K562 (cell line): ENCODE results near the gene LAGE3. TPM values are rescaled to one million over a fixed set of nuclear protein-coding genes. Genes with fewer than 3 reads are reported as not detected.

Source experiments
- ATF3 ChIP-seq, 2 experiments: fragments of 450-650 bp in 1 of 2; sonication (generic) in 1 of 2; formaldehyde crosslinking in 1 of 2; IDR thresholded peaks in 1 of 2; conservative IDR thresholded peaks in 1 of 2; 2 replicates each; pipeline versions ENCODE4 v1.6.1 to v1.8.1; 2016 to 2023; ENCODE audit warnings: mild to moderate bottlenecking in 2 of 2, moderate library complexity in 2 of 2, inconsistent platforms in 1 of 2, missing genetic modification reagents in 1 of 2
- JUNB ChIP-seq: fragments of 450-650 bp; formaldehyde crosslinking; conservative IDR thresholded peaks from 2 replicates; pipeline ENCODE4 v1.4.0; 2020; ENCODE audit warnings: mild to moderate bottlenecking
- MCM7 ChIP-seq, 2 experiments: fragments of 450-650 bp; IDR thresholded peaks; 2 replicates each; pipeline ENCODE4 v1.6.1; 2016 to 2018
- SAFB2 ChIP-seq: fragments of 200-400 bp; formaldehyde crosslinking; IDR thresholded peaks from 2 replicates; pipeline ENCODE4 v1.6.1; 2018; ENCODE audit warnings: borderline replicate concordance, low read length, low read depth, moderate library complexity; ENCODE audit not compliant: severe bottlenecking
- SNRNP70 ChIP-seq: fragments of 200-400 bp; formaldehyde crosslinking; optimal IDR thresholded peaks from 2 replicates; pipeline ENCODE3; 2017; ENCODE audit warnings: low read depth, low read length
- SOX6 ChIP-seq: fragments of 450-650 bp; IDR thresholded peaks from 2 replicates; pipeline ENCODE4 v1.6.1; 2014; ENCODE audit warnings: mild to moderate bottlenecking
- TCFL5 ChIP-seq: fragments of 250-450 bp; sonication (Bioruptor Pico); conservative IDR thresholded peaks from 2 replicates; pipeline ENCODE4 v1.6.1; 2021; ENCODE audit warnings: mild to moderate bottlenecking, moderate library complexity, matching md5 sums
- ZBTB40 ChIP-seq, 2 experiments: fragments of 450-650 bp in 1 of 2; sonication (generic) in 1 of 2; formaldehyde crosslinking in 1 of 2; IDR thresholded peaks; 2 replicates each; pipeline versions ENCODE4 v1.7.1 to v1.9.0; 2016 to 2022; ENCODE audit warnings: inconsistent platforms in 1 of 2, mild to moderate bottlenecking in 1 of 2, missing genetic modification reagents in 1 of 2
- ZKSCAN8 ChIP-seq: fragments of 200-800 bp; sonication (Bioruptor generic); IDR thresholded peaks from 2 replicates; pipeline ENCODE4 v1.6.1; 2016; ENCODE audit warnings: missing genetic modification characterization, missing compliant biosample characterization
- ZMIZ1 ChIP-seq, 2 experiments: fragments of 150-350 bp in 1 of 2; IDR thresholded peaks; 2 replicates each; pipeline ENCODE4 v1.6.1; 2012 to 2016; ENCODE audit warnings: low read depth in 2 of 2, low read length in 2 of 2, mild to moderate bottlenecking in 1 of 2, moderate library complexity in 1 of 2
- ZNF561 ChIP-seq: fragments of 450-650 bp; formaldehyde crosslinking; conservative IDR thresholded peaks from 2 replicates; pipeline ENCODE4 v1.4.0; 2020; ENCODE audit warnings: mild to moderate bottlenecking, moderate library complexity
- polyA plus RNA-seq, 8 experiments: library from polyadenylated mRNA; depleted of rRNA in 4 of 8; stranded (reverse) in 5 of 8; unstranded in 3 of 8; fragments of >200 nt; fragmentation: Nextera tagmentation in 2 of 8; fragmentation: Illumina TruSeq in 1 of 8; extraction: Ambion mirVana in 2 of 8; extraction: Trizol in 1 of 8; gene quantifications; 2 replicates each; pipeline versions ENCODE4 v1.2.1 to v1.2.3, GENCODE V29; 2011 to 2014; ENCODE audit warnings: inconsistent platforms in 1 of 8, missing spikeins in 1 of 8
- total RNA-seq, 7 experiments: library from RNA; depleted of rRNA in 6 of 7; stranded (reverse); fragments of >200 nt in 6 of 7; fragmentation: Illumina TruSeq in 2 of 7; extraction: Trizol in 2 of 7; gene quantifications; 2 replicates each; pipeline versions ENCODE4 v1.2.1 to v1.2.3, GENCODE V29; 2011 to 2021; ENCODE audit warnings: low replicate concordance in 1 of 7

LAGE3 gene
- total and polyA plus RNA-seq, 9 of the 15 experiments (the other 6 are each of a cell fraction or from before 2014, with no cell fraction given): 28.2 to 125 (median 35.8) TPM

- TF ChIP-seq ZMIZ1 (IDR thresholded peaks at IDR 0.05; ENCODE audit: low read depth in 2 of 2, low read length in 2 of 2): no peak
- TF ChIP-seq ATF3 (IDR thresholded peaks at IDR 0.05): no peak
- no peak for TF ChIP-seq ATF3 (CRISPR knock-in tag; conservative IDR thresholded peaks at IDR 0.05)
- no peak for TF ChIP-seq JUNB (CRISPR knock-in tag)
- TF ChIP-seq SOX6: no peak
- TF ChIP-seq TCFL5 (CRISPR knock-in tag): no peak
- no peak for TF ChIP-seq SAFB2
- no peak for TF ChIP-seq SNRNP70
- TF ChIP-seq MCM7 (IDR thresholded peaks at IDR 0.05): no peak
- TF ChIP-seq ZKSCAN8 (CRISPR knock-in tag): no peak
- peak; percentile 71 for TF ChIP-seq ZBTB40 (IDR thresholded peaks at IDR 0.05)
- no peak for TF ChIP-seq ZBTB40 (CRISPR knock-in tag; IDR thresholded peaks at IDR 0.05)
- no peak for TF ChIP-seq ZNF561 (CRISPR knock-in tag)
Observed at GRCh38 chrX:154515966-154516655, 37.0 kb upstream of the LAGE3 start, which contains the start of gene FAM3A (continued).
